K562 (cell line): ENCODE data around the gene SPATA2. TPM values are rescaled to one million over a fixed set of nuclear protein-coding genes. Genes with fewer than 3 reads are reported as not detected.

Source experiments
- ATF1 ChIP-seq, 2 experiments: fragments of 450-650 bp in 1 of 2; IDR thresholded peaks; 2 replicates each; pipeline ENCODE4 v1.6.1; 2016; ENCODE audit warnings: missing compliant biosample characterization in 1 of 2, missing genetic modification characterization in 1 of 2
- HDAC6 ChIP-seq: IDR thresholded peaks from 2 replicates; pipeline ENCODE4 v1.6.1; 2012; ENCODE audit warnings: low read depth, mild to moderate bottlenecking, control low read depth, inconsistent platforms, low read length, moderate library complexity
- IFI16 ChIP-seq: fragments of 250-450 bp; sonication (Bioruptor Pico); IDR thresholded peaks from 2 replicates; pipeline ENCODE4 v2.1.2; 2022; ENCODE audit warnings: mild to moderate bottlenecking, inconsistent platforms
- LARP7 ChIP-seq: fragments of 450-650 bp; IDR thresholded peaks from 2 replicates; pipeline ENCODE4 v1.6.1; 2016
- MYBL2 ChIP-seq, 2 experiments: fragments of 450-650 bp in 1 of 2; sonication (generic) in 1 of 2; formaldehyde crosslinking in 1 of 2; IDR thresholded peaks; 2 replicates each; pipeline versions ENCODE4 v1.6.1 to v1.8.1; 2017 to 2022; ENCODE audit warnings: borderline replicate concordance in 1 of 2, inconsistent platforms in 1 of 2, low read depth in 1 of 2, mild to moderate bottlenecking in 1 of 2, missing genetic modification reagents in 1 of 2, moderate library complexity in 1 of 2
- RFX5 ChIP-seq: IDR thresholded peaks from 2 replicates; pipeline ENCODE4 v1.6.1; 2011; ENCODE audit warnings: low read depth, mild to moderate bottlenecking, improper control_type of control experiment, low read length
- ZBTB8A ChIP-seq: fragments of 450-650 bp; IDR thresholded peaks from 2 replicates; pipeline ENCODE4 v1.6.1; 2018; ENCODE audit warnings: mild to moderate bottlenecking, moderate library complexity; ENCODE audit not compliant: partially characterized antibody
- ZC3H4 ChIP-seq: sonication (generic); formaldehyde crosslinking; IDR thresholded peaks from 2 replicates; pipeline ENCODE4 v1.9.0; 2021; ENCODE audit warnings: missing genetic modification reagents, borderline replicate concordance
- ZNF584 ChIP-seq: fragments of 200-800 bp; sonication (Bioruptor generic); IDR thresholded peaks from 2 replicates; pipeline ENCODE4 v1.6.1; 2016; ENCODE audit warnings: low read depth, mild to moderate bottlenecking, missing genetic modification characterization, missing compliant biosample characterization
- ZNF76 ChIP-seq: fragments of 250-450 bp; sonication (Bioruptor Pico); IDR thresholded peaks from 2 replicates; pipeline ENCODE4 v1.4.0; 2020; ENCODE audit warnings: mild to moderate bottlenecking, moderate library complexity, borderline replicate concordance
- polyA plus RNA-seq, 8 experiments: library from polyadenylated mRNA; depleted of rRNA in 4 of 8; stranded (reverse) in 5 of 8; unstranded in 3 of 8; fragments of >200 nt; fragmentation: Nextera tagmentation in 2 of 8; fragmentation: Illumina TruSeq in 1 of 8; extraction: Ambion mirVana in 2 of 8; extraction: Trizol in 1 of 8; gene quantifications; 2 replicates each; pipeline versions ENCODE4 v1.2.1 to v1.2.3, GENCODE V29; 2011 to 2014; ENCODE audit warnings: inconsistent platforms in 1 of 8, missing spikeins in 1 of 8
- total RNA-seq, 7 experiments: library from RNA; depleted of rRNA in 6 of 7; stranded (reverse); fragments of >200 nt in 6 of 7; fragmentation: Illumina TruSeq in 2 of 7; extraction: Trizol in 2 of 7; gene quantifications; 2 replicates each; pipeline versions ENCODE4 v1.2.1 to v1.2.3, GENCODE V29; 2011 to 2021; ENCODE audit warnings: low replicate concordance in 1 of 7
- TF ChIP-seq, protein P1 (sequence below): fragments of 450-650 bp; IDR thresholded peaks from 2 replicates; pipeline ENCODE4 v1.6.1; 2017; ENCODE audit warnings: mild to moderate bottlenecking, moderate library complexity
- TF ChIP-seq, protein P2 (sequence below): fragments of 150-350 bp; conservative IDR thresholded peaks from 2 replicates; pipeline ENCODE4 v1.6.1; 2014; ENCODE audit warnings: low read length
- TF ChIP-seq, protein P3 (sequence below): fragments of 250-450 bp; sonication (Bioruptor Pico); IDR thresholded peaks from 2 replicates; pipeline ENCODE4 v1.5.0; 2022; ENCODE audit warnings: mild to moderate bottlenecking
- TF ChIP-seq, protein P4 (sequence below), 2 experiments: IDR thresholded peaks; 2 replicates each; pipeline ENCODE4 v1.6.1; 2011; ENCODE audit warnings: borderline replicate concordance in 1 of 2, control low read depth in 1 of 2, low read depth in 1 of 2, low read length in 1 of 2, mild to moderate bottlenecking in 1 of 2, mixed read lengths in 1 of 2, moderate library complexity in 1 of 2; ENCODE audit not compliant: insufficient read depth in 1 of 2, insufficient read length in 1 of 2, poor library complexity in 1 of 2, severe bottlenecking in 1 of 2; ENCODE audit errors: extremely low read depth in 1 of 2
- TF ChIP-seq, protein P5 (sequence below): sonication (generic); formaldehyde crosslinking; IDR thresholded peaks from 2 replicates; pipeline ENCODE4 v1.8.0; 2022; ENCODE audit warnings: mild to moderate bottlenecking, low read depth, missing genetic modification reagents

SPATA2 gene
- total and polyA plus RNA-seq, 9 of the 15 experiments (the other 6 are each of a cell fraction or from before 2014, with no cell fraction given) = 0.46 to 8.2 (median 2.7) TPM

DNA sequence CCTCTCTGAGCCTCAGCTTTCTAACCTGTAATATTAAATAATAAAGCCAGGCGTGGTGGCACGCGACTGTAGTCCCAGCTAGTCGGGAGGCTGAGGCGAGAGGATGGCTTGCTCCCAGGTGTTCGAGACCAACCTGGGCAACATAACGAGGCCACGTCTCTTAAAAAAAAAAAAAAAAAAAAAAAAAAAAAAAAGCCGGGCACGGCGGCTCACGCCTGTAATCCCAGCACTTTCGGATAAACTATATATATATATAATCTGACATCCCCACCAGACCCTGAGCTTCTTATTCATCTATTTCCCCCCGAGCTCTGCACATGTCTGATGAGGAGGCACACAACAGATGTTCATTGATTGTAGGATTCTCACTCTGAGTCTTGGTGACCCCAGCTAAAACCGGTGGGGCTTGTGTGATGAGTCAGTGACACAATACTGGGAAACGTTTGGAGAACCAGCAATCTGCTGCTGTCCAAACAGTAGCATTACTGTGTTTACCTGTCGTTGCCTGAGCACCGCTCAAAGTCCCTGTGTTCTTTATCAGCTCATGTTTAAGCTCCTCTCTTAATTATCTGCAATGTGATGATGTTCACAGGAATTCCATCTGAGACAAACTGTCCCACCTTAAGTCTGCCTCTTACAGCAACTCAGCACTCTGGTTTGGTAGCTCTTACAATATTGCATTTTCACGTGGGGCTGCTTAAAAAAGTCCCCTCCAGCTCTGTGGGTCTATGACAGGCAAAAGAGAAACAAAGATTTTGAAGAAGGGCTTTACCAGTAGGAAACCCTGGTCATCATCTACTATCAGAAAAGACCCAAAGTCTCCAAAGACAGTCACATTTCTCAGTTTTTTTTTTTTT lies 1.0 kb upstream of the SPATA2 start (continued):
- TF ChIP-seq, protein P1, sequence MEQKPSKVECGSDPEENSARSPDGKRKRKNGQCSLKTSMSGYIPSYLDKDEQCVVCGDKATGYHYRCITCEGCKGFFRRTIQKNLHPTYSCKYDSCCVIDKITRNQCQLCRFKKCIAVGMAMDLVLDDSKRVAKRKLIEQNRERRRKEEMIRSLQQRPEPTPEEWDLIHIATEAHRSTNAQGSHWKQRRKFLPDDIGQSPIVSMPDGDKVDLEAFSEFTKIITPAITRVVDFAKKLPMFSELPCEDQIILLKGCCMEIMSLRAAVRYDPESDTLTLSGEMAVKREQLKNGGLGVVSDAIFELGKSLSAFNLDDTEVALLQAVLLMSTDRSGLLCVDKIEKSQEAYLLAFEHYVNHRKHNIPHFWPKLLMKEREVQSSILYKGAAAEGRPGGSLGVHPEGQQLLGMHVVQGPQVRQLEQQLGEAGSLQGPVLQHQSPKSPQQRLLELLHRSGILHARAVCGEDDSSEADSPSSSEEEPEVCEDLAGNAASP = no peak
- no peak for TF ChIP-seq MYBL2 (IDR thresholded peaks at IDR 0.05; ENCODE audit: low read depth)
- no peak for TF ChIP-seq MYBL2 (CRISPR knock-in tag; IDR thresholded peaks at IDR 0.05; ENCODE audit: borderline replicate concordance)
- no peak for TF ChIP-seq LARP7
- TF ChIP-seq, protein P2, sequence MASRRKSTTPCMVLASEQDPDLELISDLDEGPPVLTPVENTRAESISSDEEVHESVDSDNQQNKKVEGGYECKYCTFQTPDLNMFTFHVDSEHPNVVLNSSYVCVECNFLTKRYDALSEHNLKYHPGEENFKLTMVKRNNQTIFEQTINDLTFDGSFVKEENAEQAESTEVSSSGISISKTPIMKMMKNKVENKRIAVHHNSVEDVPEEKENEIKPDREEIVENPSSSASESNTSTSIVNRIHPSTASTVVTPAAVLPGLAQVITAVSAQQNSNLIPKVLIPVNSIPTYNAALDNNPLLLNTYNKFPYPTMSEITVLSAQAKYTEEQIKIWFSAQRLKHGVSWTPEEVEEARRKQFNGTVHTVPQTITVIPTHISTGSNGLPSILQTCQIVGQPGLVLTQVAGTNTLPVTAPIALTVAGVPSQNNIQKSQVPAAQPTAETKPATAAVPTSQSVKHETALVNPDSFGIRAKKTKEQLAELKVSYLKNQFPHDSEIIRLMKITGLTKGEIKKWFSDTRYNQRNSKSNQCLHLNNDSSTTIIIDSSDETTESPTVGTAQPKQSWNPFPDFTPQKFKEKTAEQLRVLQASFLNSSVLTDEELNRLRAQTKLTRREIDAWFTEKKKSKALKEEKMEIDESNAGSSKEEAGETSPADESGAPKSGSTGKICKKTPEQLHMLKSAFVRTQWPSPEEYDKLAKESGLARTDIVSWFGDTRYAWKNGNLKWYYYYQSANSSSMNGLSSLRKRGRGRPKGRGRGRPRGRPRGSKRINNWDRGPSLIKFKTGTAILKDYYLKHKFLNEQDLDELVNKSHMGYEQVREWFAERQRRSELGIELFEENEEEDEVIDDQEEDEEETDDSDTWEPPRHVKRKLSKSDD = no peak
- TF ChIP-seq, protein P3, sequence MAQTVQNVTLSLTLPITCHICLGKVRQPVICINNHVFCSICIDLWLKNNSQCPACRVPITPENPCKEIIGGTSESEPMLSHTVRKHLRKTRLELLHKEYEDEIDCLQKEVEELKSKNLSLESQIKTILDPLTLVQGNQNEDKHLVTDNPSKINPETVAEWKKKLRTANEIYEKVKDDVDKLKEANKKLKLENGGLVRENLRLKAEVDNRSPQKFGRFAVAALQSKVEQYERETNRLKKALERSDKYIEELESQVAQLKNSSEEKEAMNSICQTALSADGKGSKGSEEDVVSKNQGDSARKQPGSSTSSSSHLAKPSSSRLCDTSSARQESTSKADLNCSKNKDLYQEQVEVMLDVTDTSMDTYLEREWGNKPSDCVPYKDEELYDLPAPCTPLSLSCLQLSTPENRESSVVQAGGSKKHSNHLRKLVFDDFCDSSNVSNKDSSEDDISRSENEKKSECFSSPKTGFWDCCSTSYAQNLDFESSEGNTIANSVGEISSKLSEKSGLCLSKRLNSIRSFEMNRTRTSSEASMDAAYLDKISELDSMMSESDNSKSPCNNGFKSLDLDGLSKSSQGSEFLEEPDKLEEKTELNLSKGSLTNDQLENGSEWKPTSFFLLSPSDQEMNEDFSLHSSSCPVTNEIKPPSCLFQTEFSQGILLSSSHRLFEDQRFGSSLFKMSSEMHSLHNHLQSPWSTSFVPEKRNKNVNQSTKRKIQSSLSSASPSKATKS (CRISPR knock-in tag) = no peak
- no peak for TF ChIP-seq RFX5
- TF ChIP-seq ZC3H4 (CRISPR knock-in tag) = no peak; the same call in 1 of the 2 replicates
- TF ChIP-seq, protein P4, sequence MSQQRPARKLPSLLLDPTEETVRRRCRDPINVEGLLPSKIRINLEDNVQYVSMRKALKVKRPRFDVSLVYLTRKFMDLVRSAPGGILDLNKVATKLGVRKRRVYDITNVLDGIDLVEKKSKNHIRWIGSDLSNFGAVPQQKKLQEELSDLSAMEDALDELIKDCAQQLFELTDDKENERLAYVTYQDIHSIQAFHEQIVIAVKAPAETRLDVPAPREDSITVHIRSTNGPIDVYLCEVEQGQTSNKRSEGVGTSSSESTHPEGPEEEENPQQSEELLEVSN (IDR thresholded peaks at IDR 0.05; ENCODE audit: borderline replicate concordance in 1 of 2, extremely low read depth in 1 of 2, insufficient read depth in 1 of 2, insufficient read length in 1 of 2, low read depth in 1 of 2, low read length in 1 of 2, poor library complexity in 1 of 2, severe bottlenecking in 1 of 2) = no peak
- no peak for TF ChIP-seq ZNF76 (CRISPR knock-in tag)
- TF ChIP-seq, protein P5, sequence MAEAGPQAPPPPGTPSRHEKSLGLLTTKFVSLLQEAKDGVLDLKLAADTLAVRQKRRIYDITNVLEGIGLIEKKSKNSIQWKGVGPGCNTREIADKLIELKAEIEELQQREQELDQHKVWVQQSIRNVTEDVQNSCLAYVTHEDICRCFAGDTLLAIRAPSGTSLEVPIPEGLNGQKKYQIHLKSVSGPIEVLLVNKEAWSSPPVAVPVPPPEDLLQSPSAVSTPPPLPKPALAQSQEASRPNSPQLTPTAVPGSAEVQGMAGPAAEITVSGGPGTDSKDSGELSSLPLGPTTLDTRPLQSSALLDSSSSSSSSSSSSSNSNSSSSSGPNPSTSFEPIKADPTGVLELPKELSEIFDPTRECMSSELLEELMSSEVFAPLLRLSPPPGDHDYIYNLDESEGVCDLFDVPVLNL (CRISPR knock-in tag) = no peak
- no peak for TF ChIP-seq HDAC6
- no peak for TF ChIP-seq IFI16 (CRISPR knock-in tag)
- TF ChIP-seq ZBTB8A = no peak
- TF ChIP-seq ATF1 (CRISPR knock-in tag; IDR thresholded peaks at IDR 0.05) = no peak
- no peak for TF ChIP-seq ATF1 (tag; IDR thresholded peaks at IDR 0.05)
- TF ChIP-seq ZNF584 (CRISPR knock-in tag) = no peak
